HepG2 (cell line): ENCODE results near the gene RUFY2. TPM values are rescaled to one million over a fixed set of nuclear protein-coding genes. Genes with fewer than 3 reads are reported as not detected.

ENCODE experiments used
- EHMT2 ChIP-seq: fragments of 200-600 bp; sonication (generic); IDR thresholded peaks from 2 replicates; pipeline ENCODE4 v1.7.0; 2017; ENCODE audit warnings: antibody characterized with exemption, low read depth, low read length, borderline replicate concordance
- GLI4 ChIP-seq: sonication (generic); formaldehyde crosslinking; IDR thresholded peaks from 2 replicates; pipeline ENCODE4 v1.5.1; 2020; ENCODE audit warnings: missing genetic modification reagents, mild to moderate bottlenecking, moderate library complexity, borderline replicate concordance
- HIVEP1 ChIP-seq: sonication (generic); formaldehyde crosslinking; IDR thresholded peaks from 2 replicates; pipeline ENCODE4 v1.4.0; 2020; ENCODE audit warnings: mild to moderate bottlenecking, missing genetic modification reagents
- KDM4B ChIP-seq: sonication (generic); formaldehyde crosslinking; IDR thresholded peaks from 2 replicates; pipeline ENCODE4 v1.4.0; 2020; ENCODE audit warnings: missing genetic modification reagents
- XRCC5 ChIP-seq: fragments of 200-400 bp; formaldehyde crosslinking; optimal IDR thresholded peaks from 2 replicates; pipeline ENCODE3; 2017; ENCODE audit warnings: mild to moderate bottlenecking, low read length
- ZFX ChIP-seq: sonication (generic); formaldehyde crosslinking; IDR thresholded peaks from 2 replicates; pipeline ENCODE4 v1.4.0; 2020; ENCODE audit warnings: mild to moderate bottlenecking, low read depth, missing genetic modification reagents, moderate library complexity
- ZNF264 ChIP-seq: sonication (generic); formaldehyde crosslinking; IDR thresholded peaks from 2 replicates; pipeline ENCODE4 v1.4.0; 2020; ENCODE audit warnings: missing genetic modification reagents
- ZNF543 ChIP-seq: sonication (generic); formaldehyde crosslinking; IDR thresholded peaks from 2 replicates; pipeline ENCODE4 v1.4.0; 2020; ENCODE audit warnings: mild to moderate bottlenecking, missing genetic modification reagents
- polyA plus RNA-seq, 8 experiments: library from polyadenylated mRNA; depleted of rRNA in 3 of 8; stranded (reverse) in 7 of 8; unstranded in 1 of 8; fragments of >200 nt; fragmentation: Illumina TruSeq in 4 of 8; extraction: Trizol in 4 of 8; gene quantifications; 2 replicates each; pipeline versions ENCODE4 v1.2.1 to v1.2.3, GENCODE V29; 2011 to 2016; ENCODE audit warnings: low read depth in 4 of 8, missing spikeins in 1 of 8, mixed read lengths in 1 of 8; ENCODE audit not compliant: insufficient read depth in 1 of 8
- total RNA-seq, 5 experiments: library from RNA; depleted of rRNA; stranded (reverse); fragments of >200 nt; fragmentation: Illumina TruSeq; extraction: Trizol; gene quantifications; 2 replicates each; pipeline ENCODE4 v1.2.3, GENCODE V29; 2016; ENCODE audit warnings: low read depth in 1 of 5
- TF ChIP-seq, protein P1 (sequence below): sonication (generic); formaldehyde crosslinking; IDR thresholded peaks from 2 replicates; pipeline ENCODE4 v1.4.0; 2020; ENCODE audit warnings: missing genetic modification reagents
- TF ChIP-seq, protein P2 (sequence below), 2 experiments: sonication (generic) in 1 of 2; formaldehyde crosslinking in 1 of 2; IDR thresholded peaks; 2 replicates each; pipeline versions ENCODE4 v1.4.0 to v1.6.1; 2016 to 2020; ENCODE audit warnings: borderline replicate concordance in 1 of 2, low read depth in 1 of 2, mild to moderate bottlenecking in 1 of 2, missing genetic modification reagents in 1 of 2
- TF ChIP-seq, protein P3 (sequence below): IDR thresholded peaks from 2 replicates; pipeline ENCODE4 v1.6.1; 2018; ENCODE audit warnings: missing genetic modification reagents, mild to moderate bottlenecking, missing compliant biosample characterization
- TF ChIP-seq, protein P4 (sequence below): sonication (generic); formaldehyde crosslinking; IDR thresholded peaks from 2 replicates; pipeline ENCODE4 v1.4.0; 2020; ENCODE audit warnings: missing genetic modification reagents
- TF ChIP-seq, protein P5 (sequence below): sonication (generic); formaldehyde crosslinking; IDR thresholded peaks from 2 replicates; pipeline ENCODE4 v1.4.0; 2020; ENCODE audit warnings: missing genetic modification reagents
- TF ChIP-seq, protein P6 (sequence below): sonication (generic); formaldehyde crosslinking; IDR thresholded peaks from 2 replicates; pipeline ENCODE4 v1.4.0; 2020; ENCODE audit warnings: missing genetic modification reagents

Gene RUFY2
- total and polyA plus RNA-seq, 2 of the 13 experiments (the other 11 are each of a cell fraction or from before 2014, with no cell fraction given) = 10.1 to 16.1 TPM

DNA sequence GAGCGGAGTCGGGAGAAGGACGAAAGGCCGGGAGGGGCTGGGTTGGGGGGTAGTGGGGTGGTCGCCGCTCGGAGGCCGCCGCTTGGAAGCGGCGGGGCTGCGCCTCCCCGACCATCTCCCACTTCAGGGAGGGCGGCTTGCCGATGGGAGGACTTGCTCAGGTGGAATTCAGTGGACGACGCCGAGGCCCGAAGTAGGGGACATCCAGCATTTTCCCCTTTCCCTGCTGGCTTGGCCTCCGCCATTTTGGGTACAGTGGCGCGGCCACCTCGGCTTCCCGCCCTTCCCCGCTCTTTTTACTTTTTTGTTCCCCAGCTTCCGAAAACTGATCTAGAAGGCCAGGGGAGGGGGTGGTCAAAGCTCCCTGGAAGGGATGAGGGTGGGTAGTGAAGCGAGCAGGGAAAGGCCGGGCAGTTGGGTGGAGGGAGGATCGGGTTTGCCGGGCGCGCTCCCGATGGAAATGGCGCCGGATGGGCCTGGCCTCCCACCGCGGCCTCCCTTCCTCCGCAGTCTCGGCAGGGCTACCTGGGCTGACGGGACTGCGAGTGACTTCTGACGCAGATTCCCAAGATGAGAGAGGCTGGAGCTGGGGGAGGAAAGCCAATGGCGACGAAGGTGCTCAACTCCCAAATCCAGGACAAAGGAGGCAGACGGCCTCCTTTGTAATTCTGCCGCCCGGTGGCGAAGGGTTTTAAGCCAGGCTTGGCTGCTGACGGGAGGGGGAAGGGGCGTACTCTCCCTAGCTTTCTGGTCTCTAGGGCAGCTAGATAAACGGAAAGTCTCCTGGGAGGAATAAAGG is 74.6 kb downstream of the RUFY2 start, which contains the start of gene PBLD (continued):
- peak; percentile 67 for TF ChIP-seq XRCC5
- TF ChIP-seq GLI4 (CRISPR knock-in tag) = 0 out of 2 replicates have a peak, but pooled peaks have one; percentile 16
- TF ChIP-seq, protein P1, sequence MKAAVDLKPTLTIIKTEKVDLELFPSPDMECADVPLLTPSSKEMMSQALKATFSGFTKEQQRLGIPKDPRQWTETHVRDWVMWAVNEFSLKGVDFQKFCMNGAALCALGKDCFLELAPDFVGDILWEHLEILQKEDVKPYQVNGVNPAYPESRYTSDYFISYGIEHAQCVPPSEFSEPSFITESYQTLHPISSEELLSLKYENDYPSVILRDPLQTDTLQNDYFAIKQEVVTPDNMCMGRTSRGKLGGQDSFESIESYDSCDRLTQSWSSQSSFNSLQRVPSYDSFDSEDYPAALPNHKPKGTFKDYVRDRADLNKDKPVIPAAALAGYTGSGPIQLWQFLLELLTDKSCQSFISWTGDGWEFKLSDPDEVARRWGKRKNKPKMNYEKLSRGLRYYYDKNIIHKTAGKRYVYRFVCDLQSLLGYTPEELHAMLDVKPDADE (CRISPR knock-in tag) = no peak
- TF ChIP-seq, protein P2, sequence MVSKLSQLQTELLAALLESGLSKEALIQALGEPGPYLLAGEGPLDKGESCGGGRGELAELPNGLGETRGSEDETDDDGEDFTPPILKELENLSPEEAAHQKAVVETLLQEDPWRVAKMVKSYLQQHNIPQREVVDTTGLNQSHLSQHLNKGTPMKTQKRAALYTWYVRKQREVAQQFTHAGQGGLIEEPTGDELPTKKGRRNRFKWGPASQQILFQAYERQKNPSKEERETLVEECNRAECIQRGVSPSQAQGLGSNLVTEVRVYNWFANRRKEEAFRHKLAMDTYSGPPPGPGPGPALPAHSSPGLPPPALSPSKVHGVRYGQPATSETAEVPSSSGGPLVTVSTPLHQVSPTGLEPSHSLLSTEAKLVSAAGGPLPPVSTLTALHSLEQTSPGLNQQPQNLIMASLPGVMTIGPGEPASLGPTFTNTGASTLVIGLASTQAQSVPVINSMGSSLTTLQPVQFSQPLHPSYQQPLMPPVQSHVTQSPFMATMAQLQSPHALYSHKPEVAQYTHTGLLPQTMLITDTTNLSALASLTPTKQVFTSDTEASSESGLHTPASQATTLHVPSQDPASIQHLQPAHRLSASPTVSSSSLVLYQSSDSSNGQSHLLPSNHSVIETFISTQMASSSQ (IDR thresholded peaks at IDR 0.05; ENCODE audit: low read depth) = no peak
- TF ChIP-seq, protein P2 (CRISPR knock-in tag; IDR thresholded peaks at IDR 0.05; ENCODE audit: borderline replicate concordance) = peak; percentile 53; the same call in 1 of the 2 replicates
- TF ChIP-seq ZNF543 (CRISPR knock-in tag) = peak; percentile 45; the same call in 1 of the 2 replicates
- TF ChIP-seq, protein P3, sequence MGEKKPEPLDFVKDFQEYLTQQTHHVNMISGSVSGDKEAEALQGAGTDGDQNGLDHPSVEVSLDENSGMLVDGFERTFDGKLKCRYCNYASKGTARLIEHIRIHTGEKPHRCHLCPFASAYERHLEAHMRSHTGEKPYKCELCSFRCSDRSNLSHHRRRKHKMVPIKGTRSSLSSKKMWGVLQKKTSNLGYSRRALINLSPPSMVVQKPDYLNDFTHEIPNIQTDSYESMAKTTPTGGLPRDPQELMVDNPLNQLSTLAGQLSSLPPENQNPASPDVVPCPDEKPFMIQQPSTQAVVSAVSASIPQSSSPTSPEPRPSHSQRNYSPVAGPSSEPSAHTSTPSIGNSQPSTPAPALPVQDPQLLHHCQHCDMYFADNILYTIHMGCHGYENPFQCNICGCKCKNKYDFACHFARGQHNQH = peak; percentile 50; the same call in 1 of the 2 replicates
- TF ChIP-seq HIVEP1 (CRISPR knock-in tag) = no peak
- peak; percentile 82 for TF ChIP-seq ZFX (CRISPR knock-in tag)
- TF ChIP-seq ZNF264 (CRISPR knock-in tag) = peak; percentile 52; the same call in 1 of the 2 replicates
- TF ChIP-seq, protein P4, sequence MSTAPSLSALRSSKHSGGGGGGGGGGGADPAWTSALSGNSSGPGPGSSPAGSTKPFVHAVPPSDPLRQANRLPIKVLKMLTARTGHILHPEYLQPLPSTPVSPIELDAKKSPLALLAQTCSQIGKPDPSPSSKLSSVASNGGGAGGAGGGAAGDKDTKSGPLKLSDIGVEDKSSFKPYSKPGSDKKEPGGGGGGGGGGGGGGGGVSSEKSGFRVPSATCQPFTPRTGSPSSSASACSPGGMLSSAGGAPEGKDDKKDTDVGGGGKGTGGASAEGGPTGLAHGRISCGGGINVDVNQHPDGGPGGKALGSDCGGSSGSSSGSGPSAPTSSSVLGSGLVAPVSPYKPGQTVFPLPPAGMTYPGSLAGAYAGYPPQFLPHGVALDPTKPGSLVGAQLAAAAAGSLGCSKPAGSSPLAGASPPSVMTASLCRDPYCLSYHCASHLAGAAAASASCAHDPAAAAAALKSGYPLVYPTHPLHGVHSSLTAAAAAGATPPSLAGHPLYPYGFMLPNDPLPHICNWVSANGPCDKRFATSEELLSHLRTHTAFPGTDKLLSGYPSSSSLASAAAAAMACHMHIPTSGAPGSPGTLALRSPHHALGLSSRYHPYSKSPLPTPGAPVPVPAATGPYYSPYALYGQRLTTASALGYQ (CRISPR knock-in tag) = no peak
- TF ChIP-seq KDM4B = no peak
- TF ChIP-seq, protein P5, sequence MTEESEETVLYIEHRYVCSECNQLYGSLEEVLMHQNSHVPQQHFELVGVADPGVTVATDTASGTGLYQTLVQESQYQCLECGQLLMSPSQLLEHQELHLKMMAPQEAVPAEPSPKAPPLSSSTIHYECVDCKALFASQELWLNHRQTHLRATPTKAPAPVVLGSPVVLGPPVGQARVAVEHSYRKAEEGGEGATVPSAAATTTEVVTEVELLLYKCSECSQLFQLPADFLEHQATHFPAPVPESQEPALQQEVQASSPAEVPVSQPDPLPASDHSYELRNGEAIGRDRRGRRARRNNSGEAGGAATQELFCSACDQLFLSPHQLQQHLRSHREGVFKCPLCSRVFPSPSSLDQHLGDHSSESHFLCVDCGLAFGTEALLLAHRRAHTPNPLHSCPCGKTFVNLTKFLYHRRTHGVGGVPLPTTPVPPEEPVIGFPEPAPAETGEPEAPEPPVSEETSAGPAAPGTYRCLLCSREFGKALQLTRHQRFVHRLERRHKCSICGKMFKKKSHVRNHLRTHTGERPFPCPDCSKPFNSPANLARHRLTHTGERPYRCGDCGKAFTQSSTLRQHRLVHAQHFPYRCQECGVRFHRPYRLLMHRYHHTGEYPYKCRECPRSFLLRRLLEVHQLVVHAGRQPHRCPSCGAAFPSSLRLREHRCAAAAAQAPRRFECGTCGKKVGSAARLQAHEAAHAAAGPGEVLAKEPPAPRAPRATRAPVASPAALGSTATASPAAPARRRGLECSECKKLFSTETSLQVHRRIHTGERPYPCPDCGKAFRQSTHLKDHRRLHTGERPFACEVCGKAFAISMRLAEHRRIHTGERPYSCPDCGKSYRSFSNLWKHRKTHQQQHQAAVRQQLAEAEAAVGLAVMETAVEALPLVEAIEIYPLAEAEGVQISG (CRISPR knock-in tag) = peak; percentile 65
- TF ChIP-seq, protein P6, sequence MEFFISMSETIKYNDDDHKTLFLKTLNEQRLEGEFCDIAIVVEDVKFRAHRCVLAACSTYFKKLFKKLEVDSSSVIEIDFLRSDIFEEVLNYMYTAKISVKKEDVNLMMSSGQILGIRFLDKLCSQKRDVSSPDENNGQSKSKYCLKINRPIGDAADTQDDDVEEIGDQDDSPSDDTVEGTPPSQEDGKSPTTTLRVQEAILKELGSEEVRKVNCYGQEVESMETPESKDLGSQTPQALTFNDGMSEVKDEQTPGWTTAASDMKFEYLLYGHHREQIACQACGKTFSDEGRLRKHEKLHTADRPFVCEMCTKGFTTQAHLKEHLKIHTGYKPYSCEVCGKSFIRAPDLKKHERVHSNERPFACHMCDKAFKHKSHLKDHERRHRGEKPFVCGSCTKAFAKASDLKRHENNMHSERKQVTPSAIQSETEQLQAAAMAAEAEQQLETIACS (CRISPR knock-in tag) = peak; percentile 94
- TF ChIP-seq EHMT2 = no peak
